Hematopoietic multipotent progenitor cell treated with erythropoietin and hydrocortisone succinate and interleukin-3 and kit ligand, for 6 days (in vitro differentiated cells): Measurements from ENCODE around the gene NELL2.
"Not testable (repeated sequence)": the region's sequence is repeated elsewhere in the genome, so short reads cannot be mapped to it uniquely, and the experiment has no call there.

Experiments used
- DNase-seq: peaks from one replicate; pipeline ENCODE4 v3.0.0-alpha.2; 2015

NELL2 gene

DNA sequence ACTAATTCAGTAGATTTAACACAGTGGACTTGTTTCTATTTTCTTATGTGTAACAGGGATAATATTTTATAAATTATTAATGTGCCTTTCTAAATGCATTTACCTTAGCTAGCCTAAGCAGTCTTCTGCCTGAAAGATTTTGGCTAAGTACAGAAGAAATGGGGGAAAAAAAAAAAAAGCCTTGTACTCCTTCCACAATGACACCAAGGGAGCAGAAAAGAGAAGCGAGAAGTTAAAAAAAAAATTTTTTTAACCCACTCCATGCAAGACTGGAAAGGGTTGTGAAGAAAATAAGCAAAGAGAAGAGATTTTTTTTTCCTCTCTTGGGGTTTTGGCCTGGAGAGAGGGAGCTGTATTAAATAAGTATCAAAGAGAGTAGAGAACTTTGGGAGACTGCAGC is 28.7 kb downstream of the NELL2 start:
- no peak for DNase-seq

- DNase-seq = no peak
These were observed 29.3 kb downstream of the NELL2 start for GRCh38 chr12:44846826-44847225.

DNA sequence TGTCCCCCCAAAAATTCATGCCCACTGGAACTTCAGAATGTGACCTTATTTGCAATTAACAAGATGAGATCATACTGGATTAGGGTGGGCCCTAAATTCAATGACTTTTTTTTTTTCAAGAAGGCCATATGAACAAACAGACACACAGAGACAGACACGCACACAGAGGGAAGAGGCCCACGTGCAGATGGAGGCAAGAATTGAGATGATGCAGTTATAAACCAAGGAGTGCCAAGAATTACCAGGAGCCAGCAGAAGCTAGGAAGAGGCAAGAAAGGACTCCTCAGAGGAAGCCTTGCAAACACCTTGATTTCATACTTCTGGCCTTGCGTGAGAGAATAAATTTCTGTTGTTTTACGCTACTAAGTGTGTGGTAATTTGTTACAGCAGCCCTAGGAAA is 33.4 kb downstream of the NELL2 start:
- DNase-seq = no peak

DNA sequence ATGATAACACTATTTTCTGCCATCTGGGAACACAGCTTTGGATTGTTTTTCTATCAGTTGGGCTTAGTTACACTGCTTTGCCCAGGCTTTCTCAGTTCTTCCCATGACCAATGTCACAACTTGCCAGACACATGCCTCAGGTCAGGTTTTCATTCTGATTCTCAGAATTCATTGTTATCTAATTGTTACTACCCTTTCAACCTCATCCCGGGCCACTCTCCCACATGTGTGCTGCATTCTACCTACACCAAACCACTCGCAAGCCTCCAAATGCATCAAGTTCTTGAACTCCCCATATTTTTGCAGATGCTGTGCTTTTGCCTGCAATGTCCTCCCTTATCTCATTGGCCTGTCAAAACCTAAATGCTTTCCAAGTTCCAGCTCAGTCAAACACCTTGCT is 36.3 kb downstream of the NELL2 start:
- DNase-seq = no peak

- DNase-seq = no peak
These were observed 38.9 kb downstream of the NELL2 start for GRCh38 chr12:44837114-44837755.

GRCh38 chr12:44835641-44836379 is 40.3 kb downstream of the NELL2 start:
- no peak for DNase-seq

DNA sequence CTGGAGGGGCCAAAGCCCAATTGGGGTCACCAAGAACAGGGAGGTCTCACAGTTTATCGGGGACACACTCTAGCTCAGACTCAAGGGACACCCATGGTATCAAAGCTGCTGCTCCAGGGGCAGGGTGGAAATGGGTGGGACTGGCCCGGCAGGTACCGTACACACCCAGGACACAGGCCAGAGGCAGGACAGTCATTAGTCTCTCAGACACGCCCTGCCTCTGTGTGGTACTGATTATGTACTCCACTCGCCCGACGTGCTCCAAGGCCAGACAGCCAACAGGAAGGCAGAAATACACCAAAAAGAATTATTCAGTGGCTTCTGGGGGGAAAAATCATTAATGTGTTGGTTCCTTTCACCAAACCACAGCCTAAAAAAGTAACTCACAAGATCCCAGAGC is 41.1 kb downstream of the NELL2 start:
- not testable (repeated sequence) for DNase-seq

GRCh38 chr12:44833561-44833960 is 42.6 kb downstream of the NELL2 start:
- DNase-seq = no peak

GRCh38 chr12:44830566-44831055 is 45.5 kb downstream of the NELL2 start:
- no peak for DNase-seq

GRCh38 chr12:44829045-44829444 is 47.1 kb downstream of the NELL2 start:
- no peak for DNase-seq

GRCh38 chr12:44827832-44828438 is 48.2 kb downstream of the NELL2 start:
- no peak for DNase-seq

DNA sequence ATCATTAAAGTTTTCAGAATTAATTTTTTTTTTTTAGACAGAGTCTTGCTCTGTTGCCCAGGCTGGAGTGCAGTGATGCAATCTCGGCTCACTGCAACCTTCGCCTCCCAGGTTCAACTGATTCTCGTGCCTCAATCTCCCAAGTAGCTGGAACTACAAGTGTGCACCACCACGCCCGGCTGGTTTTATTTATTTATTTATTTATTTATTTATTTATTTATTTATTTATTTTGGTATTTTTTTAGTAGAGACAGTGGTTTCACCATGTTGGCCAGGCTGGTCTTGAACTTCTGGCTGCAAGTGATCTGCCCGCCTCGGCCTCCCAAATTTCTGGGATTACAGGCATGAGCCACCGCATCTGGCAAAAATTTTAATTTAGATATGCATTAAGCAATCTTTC is 54.4 kb downstream of the NELL2 start:
- not testable (repeated sequence) for DNase-seq

- DNase-seq = no peak
These were observed 56.2 kb downstream of the NELL2 start for GRCh38 chr12:44819884-44820283.

DNA sequence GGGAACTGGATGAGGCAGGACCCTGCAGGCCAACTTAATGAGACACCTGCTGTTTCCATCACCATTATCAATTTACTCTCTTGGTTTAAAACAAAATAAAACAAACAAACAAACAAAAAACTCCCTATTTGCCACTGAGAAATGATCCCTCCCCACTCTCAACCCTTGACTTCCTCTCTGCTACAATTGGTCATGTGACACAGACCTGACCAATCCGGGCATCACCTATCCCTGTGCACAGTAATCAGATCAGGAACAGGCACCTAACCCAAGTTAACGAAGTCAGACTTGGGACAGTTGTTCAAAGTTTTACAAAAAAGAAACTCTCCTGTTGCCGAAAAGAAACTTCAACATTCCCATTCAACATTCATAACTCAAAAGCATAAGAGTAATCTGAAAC is 58.4 kb downstream of the NELL2 start:
- DNase-seq = no peak

- DNase-seq = no peak
These were observed 59.6 kb downstream of the NELL2 start for GRCh38 chr12:44816446-44817017.

DNA sequence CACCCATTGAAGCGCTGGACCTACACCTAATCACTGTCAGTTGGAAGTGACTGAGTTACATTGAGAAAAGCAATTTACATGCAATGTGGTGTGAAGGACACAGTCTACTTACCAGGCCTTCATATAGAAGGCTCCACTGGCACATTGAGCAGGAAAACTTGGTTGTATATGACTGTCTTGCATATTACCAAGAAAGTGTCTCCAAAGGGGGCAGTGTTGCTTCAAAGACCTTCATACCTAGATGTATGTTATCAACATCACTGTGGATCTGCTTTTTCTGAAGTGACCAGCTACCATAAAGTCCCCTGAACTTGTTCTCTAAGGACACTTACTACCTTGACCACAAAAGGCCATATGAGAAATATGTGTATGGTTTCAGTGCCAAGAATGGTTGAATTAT is 64.1 kb downstream of the NELL2 start:
- peak; percentile 24 for DNase-seq

DNA sequence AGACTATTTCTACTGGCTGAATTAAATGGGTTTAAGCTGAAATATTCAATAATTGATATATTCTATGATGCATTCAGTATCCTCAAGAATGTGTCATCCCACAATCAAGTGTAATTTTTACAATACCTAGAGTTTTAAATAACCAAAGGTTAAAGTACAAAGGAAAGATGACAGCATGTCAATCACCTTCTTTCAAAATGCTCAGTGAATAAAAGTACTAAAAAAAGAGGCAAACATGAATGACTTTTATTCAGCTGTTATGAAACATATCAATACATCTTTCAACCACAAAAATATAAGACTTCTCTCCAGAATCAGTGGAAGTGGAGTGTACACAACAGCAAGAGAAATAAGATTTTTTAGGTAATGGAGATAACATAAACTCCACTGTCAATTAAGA is 72.0 kb downstream of the NELL2 start:
- DNase-seq = no peak

GRCh38 chr12:44795970-44796369 is 80.1 kb downstream of the NELL2 start:
- DNase-seq = no peak

DNA sequence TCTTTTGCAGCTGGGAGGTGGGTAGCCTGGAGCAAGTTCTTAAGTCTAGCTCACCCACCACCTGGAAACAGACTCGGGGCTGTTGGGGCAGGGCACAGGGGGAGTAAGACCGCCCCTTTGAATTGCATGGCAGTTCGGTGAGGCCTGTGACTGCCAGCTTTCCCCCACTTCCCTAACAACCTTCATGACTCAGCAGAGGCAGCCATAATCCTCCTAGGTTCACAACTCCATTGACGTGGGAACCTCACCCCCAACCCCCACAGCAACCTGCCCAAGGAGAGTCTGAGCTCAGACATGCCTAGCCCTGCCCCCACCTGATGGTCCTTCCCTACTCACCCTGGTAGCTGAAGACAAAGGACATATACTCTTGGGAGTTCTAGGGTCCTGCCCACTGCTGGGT is 87.4 kb downstream of the NELL2 start:
- no peak for DNase-seq

- no peak for DNase-seq
These were observed 95.8 kb downstream of the NELL2 start for GRCh38 chr12:44780221-44780790.

- no peak for DNase-seq
These were observed 96.3 kb downstream of the NELL2 start for GRCh38 chr12:44779766-44780165.

DNA sequence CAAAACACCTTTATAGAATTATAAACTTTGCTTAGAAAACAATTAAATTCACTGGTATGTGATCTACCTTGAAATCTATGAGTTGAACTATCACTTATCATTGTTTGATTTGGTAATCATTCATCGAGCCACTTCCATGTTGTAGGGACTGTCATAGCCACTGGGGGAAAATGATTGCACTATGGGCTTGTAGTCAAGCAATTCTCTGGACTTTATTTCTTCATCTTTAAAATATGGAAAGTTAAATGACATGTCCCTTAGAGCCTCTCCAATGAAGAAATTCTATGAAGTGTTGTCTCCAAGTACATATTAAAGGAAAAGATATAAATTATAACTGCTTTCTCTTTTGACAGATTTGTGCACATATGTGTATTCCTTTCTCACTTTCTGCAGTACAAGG is 97.3 kb downstream of the NELL2 start:
- no peak for DNase-seq

DNA sequence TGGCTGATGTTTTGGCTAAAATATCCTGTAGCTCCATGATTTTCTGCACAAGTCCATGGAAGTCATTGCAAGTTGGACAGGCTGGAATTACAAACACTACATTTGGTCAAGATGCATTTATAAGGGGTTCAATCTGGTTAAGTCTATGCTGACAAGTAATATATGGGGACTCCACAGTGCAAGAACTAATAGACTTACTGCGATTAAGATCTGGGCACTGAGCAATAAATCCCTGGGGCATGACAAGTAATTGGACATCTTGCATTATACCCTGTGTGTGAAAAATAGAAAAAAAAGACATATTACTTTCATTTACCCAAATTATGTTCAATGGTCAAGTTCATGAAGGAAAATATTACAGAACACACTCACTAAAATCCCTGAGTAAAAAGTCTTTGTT is 99.1 kb downstream of the NELL2 start:
- no peak for DNase-seq

DNA sequence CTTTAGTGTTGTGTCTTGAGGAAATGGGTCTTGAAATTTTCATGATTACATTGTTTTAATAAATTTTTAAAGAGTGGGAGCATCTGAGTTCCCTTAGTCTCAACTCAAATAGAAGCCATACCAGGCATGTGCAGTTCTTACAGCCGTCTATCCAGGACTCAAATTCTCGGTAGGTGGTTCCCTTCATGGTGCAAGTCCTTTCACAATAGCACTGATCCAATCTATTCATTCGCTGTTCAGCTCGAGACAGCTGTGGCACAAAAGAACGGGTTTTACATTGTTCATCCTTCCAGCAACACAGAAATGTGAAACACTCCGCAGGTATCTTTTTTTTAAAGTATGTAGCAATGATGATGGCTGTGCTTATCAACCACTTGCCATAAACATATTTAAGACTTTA is 100.2 kb downstream of the NELL2 start:
- no peak for DNase-seq
